HPDE6-E6E7 (cell line): Measurements from ENCODE around the gene KRTAP1-5.
"Not testable (repeated sequence)": the region's sequence is repeated elsewhere in the genome, so short reads cannot be mapped to it uniquely, and the experiment has no call there.

Experiments used
- DNase-seq: peaks from one replicate; pipeline ENCODE4 v3.0.0; 2011; ENCODE audit warnings: missing footprints; ENCODE audit errors: extremely low spot score

The KRTAP1-5 gene

GRCh38 chr17:41048441-41048840 lies 21.4 kb upstream of the KRTAP1-5 start:
- peak; percentile 20 for DNase-seq

- not testable (repeated sequence) for DNase-seq
These were observed 19.9 kb upstream of the KRTAP1-5 start, which contains the start of gene KRTAP2-1 for GRCh38 chr17:41046735-41047465. Gene KRTAP2-1, minus strand, starts transcription at chr17:41047316. Its CDS starts 49 bp downstream, at chr17:41047267.

GRCh38 chr17:41042953-41043352 lies 15.9 kb upstream of the KRTAP1-5 start:
- no peak for DNase-seq

- DNase-seq = not testable (repeated sequence)
These were observed 14.0 kb upstream of the KRTAP1-5 start, which contains the start of gene KRTAP1-1 for GRCh38 chr17:41040783-41041571. Gene KRTAP1-1, minus strand, starts transcription at chr17:41041450. Its CDS starts 53 bp downstream, at chr17:41041397.

- DNase-seq = no peak
These were observed 10.9 kb upstream of the KRTAP1-5 start for GRCh38 chr17:41037853-41038350.

- not testable (repeated sequence) for DNase-seq
These were observed 7.4 kb upstream of the KRTAP1-5 start, which contains the start of gene KRTAP1-3 for GRCh38 chr17:41034346-41034935. Gene KRTAP1-3, minus strand, starts transcription at chr17:41034874. Its CDS starts 53 bp downstream, at chr17:41034821.

- DNase-seq = no peak
These were observed 2.7 kb upstream of the KRTAP1-5 start, which contains the start of gene KRTAP1-4 for GRCh38 chr17:41029633-41030245. Gene KRTAP1-4, minus strand, starts transcription at chr17:41030195. Its CDS starts 117 bp downstream, at chr17:41030078.

- DNase-seq = no peak
These were observed 2.3 kb downstream of the KRTAP1-5 start for GRCh38 chr17:41024697-41025096.

- DNase-seq = no peak
These were observed 6.7 kb downstream of the KRTAP1-5 start for GRCh38 chr17:41020336-41020735.

- DNase-seq = no peak
These were observed 7.6 kb downstream of the KRTAP1-5 start for GRCh38 chr17:41019415-41019814.

- no peak for DNase-seq
These were observed 8.5 kb downstream of the KRTAP1-5 start for GRCh38 chr17:41018541-41018940.

- DNase-seq = no peak
These were observed 10.3 kb downstream of the KRTAP1-5 start for GRCh38 chr17:41016578-41017215.

GRCh38 chr17:41015454-41015853 lies 11.6 kb downstream of the KRTAP1-5 start:
- DNase-seq = no peak

GRCh38 chr17:41013606-41014005 lies 13.4 kb downstream of the KRTAP1-5 start:
- DNase-seq = no peak

- DNase-seq = no peak
These were observed 13.8 kb downstream of the KRTAP1-5 start for GRCh38 chr17:41013181-41013580.

GRCh38 chr17:41012326-41013120 lies 14.5 kb downstream of the KRTAP1-5 start:
- DNase-seq = no peak

GRCh38 chr17:41010441-41010840 lies 16.6 kb downstream of the KRTAP1-5 start:
- no peak for DNase-seq

GRCh38 chr17:41009936-41010335 lies 17.1 kb downstream of the KRTAP1-5 start:
- DNase-seq = no peak

GRCh38 chr17:41009301-41009760 lies 17.7 kb downstream of the KRTAP1-5 start:
- DNase-seq = no peak

- no peak for DNase-seq
These were observed 18.2 kb downstream of the KRTAP1-5 start, which contains the start of gene KRTAP3-1 for GRCh38 chr17:41008811-41009210. Gene KRTAP3-1, minus strand, starts transcription at chr17:41009128. Its CDS starts 54 bp downstream, at chr17:41009074.
